Chondrocyte (in vitro differentiated cells): ENCODE measurements around the gene ZBTB18. TPM values are rescaled to one million over a fixed set of nuclear protein-coding genes. Genes with fewer than 3 reads are reported as not detected.

Experiments used
- DNase-seq: peaks from one replicate; pipeline ENCODE4 v3.0.0; 2021; ENCODE audit warnings: mixed read lengths, low spot score
- H3K27ac Mint-ChIP-seq: one replicate; pipeline ENCODE4 v1.8.0; 2021; ENCODE audit warnings: mild to moderate bottlenecking, moderate library complexity, mixed read lengths; ENCODE audit not compliant: unreplicated experiment
- H3K27me3 Mint-ChIP-seq: 2 replicates; pipeline ENCODE4 v1.8.0; 2021; ENCODE audit warnings: low read depth, mixed read lengths
- H3K36me3 Mint-ChIP-seq: 2 replicates; pipeline ENCODE4 v1.8.0; 2021; ENCODE audit warnings: low read depth, mixed read lengths
- H3K4me1 Mint-ChIP-seq: 2 replicates; pipeline ENCODE4 v1.8.0; 2021; ENCODE audit warnings: low read depth, mild to moderate bottlenecking, mixed read lengths
- H3K4me3 Mint-ChIP-seq: one replicate; pipeline ENCODE4 v1.8.0; 2021; ENCODE audit warnings: mild to moderate bottlenecking, moderate library complexity, mixed read lengths; ENCODE audit not compliant: unreplicated experiment
- H3K9me3 Mint-ChIP-seq: 2 replicates; pipeline ENCODE4 v1.8.0; 2021; ENCODE audit warnings: low read depth, mixed read lengths
- total RNA-seq: library from RNA; stranded (reverse); gene quantifications from 3 replicates; pipeline ENCODE4 v1.2.1, GENCODE V29; 2021
- TF ChIP-seq, protein P1 (sequence below): fragments of 200-600 bp; sonication (generic); IDR thresholded peaks from 2 replicates; pipeline ENCODE4 v1.5.0; 2021; ENCODE audit warnings: antibody characterized with exemption, mild to moderate bottlenecking, moderate library complexity

The ZBTB18 gene
- total RNA-seq, 1 donor from 2014 or later, result 21.5 TPM

DNA sequence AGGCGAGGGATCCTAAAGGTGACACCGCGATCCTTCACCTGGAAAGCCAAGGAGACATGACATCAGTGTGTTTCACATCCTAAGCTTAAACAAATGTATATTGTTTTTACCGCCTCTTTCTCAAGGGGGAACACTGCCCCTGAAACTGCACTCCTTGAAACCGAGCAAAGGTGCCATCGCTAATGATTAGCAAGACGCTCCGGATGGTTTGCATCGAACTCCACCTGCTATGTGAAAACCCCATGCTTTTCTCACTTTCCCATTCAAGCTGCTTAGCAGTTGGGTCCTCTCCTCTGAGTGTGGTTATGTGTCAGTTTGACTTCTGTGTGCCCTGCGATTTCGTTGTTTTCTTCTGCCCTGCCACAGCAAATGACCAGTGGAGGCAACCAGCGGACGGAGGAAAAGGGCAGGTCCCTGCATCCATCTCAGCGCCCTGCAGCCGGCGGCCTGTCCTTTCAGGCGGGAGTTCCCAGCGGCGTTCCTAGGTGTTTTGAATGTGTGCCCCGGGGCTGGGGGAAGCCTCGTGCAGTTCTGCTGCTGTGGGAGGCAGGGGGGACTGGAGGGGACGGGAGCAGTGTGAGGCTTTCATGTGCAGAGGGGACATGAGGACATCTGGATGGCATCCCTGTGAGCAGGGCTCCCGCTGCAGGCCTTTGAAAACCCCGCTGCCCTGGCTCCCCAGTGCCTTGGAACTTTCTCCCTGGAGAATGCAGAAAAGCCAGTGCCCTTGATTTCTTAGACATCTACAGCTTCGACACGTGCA lies 16.1 kb downstream of the ZBTB18 start:
- Mint-ChIP-seq H3K9me3 (no peaks in the 10 kb centered on the region), H3K27ac (peak overlapping the region; percentile 8), H3K36me3 (no peaks in the 10 kb centered on the region), H3K4me3 (no peak overlapping the region), H3K27me3 (no peaks in the 10 kb centered on the region), H3K4me1 (peaks cover 30% of the 10 kb centered on the region)
- DNase-seq, result no peak
- TF ChIP-seq, protein P1, sequence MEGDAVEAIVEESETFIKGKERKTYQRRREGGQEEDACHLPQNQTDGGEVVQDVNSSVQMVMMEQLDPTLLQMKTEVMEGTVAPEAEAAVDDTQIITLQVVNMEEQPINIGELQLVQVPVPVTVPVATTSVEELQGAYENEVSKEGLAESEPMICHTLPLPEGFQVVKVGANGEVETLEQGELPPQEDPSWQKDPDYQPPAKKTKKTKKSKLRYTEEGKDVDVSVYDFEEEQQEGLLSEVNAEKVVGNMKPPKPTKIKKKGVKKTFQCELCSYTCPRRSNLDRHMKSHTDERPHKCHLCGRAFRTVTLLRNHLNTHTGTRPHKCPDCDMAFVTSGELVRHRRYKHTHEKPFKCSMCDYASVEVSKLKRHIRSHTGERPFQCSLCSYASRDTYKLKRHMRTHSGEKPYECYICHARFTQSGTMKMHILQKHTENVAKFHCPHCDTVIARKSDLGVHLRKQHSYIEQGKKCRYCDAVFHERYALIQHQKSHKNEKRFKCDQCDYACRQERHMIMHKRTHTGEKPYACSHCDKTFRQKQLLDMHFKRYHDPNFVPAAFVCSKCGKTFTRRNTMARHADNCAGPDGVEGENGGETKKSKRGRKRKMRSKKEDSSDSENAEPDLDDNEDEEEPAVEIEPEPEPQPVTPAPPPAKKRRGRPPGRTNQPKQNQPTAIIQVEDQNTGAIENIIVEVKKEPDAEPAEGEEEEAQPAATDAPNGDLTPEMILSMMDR, result no peak

DNA sequence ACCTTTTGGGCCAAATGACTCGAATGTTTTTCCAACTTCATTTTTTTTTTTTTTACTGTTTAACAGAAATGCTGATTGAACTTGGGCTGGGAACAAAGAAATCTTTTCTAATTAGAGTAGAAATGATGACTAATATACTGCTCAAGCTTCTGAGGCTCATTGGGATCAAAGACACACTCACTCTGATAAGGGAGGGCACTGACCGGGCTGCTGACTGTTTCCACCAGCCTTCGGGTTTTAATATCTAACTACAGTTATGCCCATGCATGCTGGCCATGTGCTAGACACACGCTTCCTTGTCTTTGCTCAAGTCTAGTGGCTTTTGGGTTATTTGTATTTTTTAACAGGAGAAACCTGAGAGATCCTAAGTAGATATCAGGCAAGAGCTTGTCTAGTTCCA lies 16.8 kb downstream of the ZBTB18 start:
- DNase-seq, result no peak
- Mint-ChIP-seq H3K36me3 (no peaks in the 10 kb centered on the region), H3K4me1 (peaks cover 30% of the 10 kb centered on the region), H3K9me3 (no peaks in the 10 kb centered on the region), H3K27me3 (no peaks in the 10 kb centered on the region), H3K27ac (no peak overlapping the region), H3K4me3 (no peak overlapping the region)
- TF ChIP-seq, protein P1, result no peak

DNA sequence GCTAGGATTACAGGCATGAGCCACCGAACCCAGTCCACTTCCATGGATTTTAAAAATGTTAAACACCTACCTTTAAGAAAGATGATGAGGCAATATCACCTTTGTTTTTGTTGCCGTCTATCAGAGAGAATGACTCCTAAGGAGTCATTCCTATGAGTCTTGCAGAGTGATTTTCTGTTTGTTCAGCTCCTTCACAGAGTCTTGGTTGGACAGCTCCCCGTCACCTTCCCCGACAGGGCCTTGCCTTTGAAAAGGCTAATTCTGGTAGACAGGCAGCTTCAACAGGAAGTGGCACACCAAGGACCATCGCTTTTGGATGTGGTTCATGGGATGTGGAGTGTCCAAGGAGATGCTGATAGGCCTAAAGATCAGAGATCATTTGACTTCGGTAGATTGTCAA lies 17.5 kb downstream of the ZBTB18 start:
- DNase-seq, result no peak
- H3K27ac Mint-ChIP-seq, result no peak overlapping the region
- no peaks in the 10 kb centered on the region for H3K27me3 Mint-ChIP-seq
- H3K9me3 Mint-ChIP-seq, result no peaks in the 10 kb centered on the region
- H3K4me1 Mint-ChIP-seq, result peaks cover 30% of the 10 kb centered on the region
- no peaks in the 10 kb centered on the region for H3K36me3 Mint-ChIP-seq
- H3K4me3 Mint-ChIP-seq, result no peak overlapping the region
- TF ChIP-seq, protein P1, result no peak

DNA sequence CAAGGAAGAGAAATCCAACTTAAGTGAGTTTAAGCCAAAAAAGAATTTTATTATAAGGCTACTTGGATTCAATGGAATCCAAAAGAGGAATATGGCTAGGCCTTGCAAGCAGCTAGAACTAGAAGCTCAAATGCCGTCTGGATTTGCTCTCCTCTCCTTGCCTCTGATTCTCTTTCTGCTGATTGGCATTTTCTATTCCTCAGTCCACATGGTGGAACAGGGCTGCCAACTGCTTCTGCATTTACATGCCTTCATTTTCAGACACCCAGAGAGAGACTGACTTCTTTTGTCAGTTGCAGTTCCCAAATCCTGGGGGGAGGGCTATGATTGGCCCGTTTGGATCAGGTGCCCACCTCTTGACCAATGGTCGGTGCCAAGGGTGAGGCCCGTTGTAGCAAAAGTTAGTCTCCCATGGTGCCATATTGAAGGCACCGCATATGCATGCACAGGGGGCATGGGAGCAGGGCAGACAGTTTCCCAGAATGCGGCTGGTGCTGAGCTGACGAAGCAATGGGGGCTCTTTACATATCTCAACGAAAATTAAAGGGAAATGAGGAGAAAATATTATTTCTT lies 18.3 kb downstream of the ZBTB18 start:
- DNase-seq, result no peak
- Mint-ChIP-seq H3K36me3 (no peaks in the 10 kb centered on the region), H3K4me3 (no peak overlapping the region), H3K27me3 (no peaks in the 10 kb centered on the region), H3K27ac (no peak overlapping the region), H3K9me3 (no peaks in the 10 kb centered on the region), H3K4me1 (peaks cover 30% of the 10 kb centered on the region)
- TF ChIP-seq, protein P1, result no peak

DNA sequence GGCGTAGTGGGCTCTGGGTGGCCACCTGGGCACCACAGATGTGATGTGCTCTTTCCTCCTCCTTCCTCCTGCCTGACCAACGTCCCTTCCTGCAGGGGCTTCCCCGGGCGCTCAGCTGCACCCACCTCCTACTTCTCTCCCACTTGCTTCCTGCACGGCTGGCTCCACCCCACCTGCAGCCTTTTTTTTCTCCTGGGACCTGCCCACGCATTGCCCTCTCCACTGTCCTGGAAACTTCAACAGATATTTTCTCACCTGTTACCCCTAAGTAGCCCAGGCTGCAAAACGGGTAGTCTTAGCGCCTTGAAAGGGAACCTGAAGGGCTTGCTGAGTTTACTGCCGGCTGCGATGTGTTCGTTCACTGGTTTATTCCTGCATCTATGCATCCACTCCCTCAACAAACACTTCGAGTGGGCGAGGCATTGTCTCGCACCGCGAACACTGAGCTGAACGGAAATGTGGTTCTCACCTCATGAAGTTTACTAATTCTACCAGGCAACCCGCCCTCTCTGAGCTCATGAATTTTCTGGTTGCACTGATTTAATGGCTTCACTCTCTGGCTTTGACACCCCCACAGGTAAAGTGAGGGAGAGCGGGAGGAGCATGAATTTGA lies 23.6 kb downstream of the ZBTB18 start:
- Mint-ChIP-seq H3K27me3 (no peaks in the 10 kb centered on the region), H3K4me3 (no peak overlapping the region), H3K27ac (no peak overlapping the region), H3K9me3 (no peaks in the 10 kb centered on the region), H3K4me1 (peaks cover 10% of the 10 kb centered on the region), H3K36me3 (no peaks in the 10 kb centered on the region)
- TF ChIP-seq, protein P1, result no peak
- DNase-seq, result no peak
